B cell (primary cell): ENCODE measurements around the gene ZBTB46.
"Not testable (repeated sequence)": the region's sequence is repeated elsewhere in the genome, so short reads cannot be mapped to it uniquely, and the experiment has no call there.

ENCODE experiments used
- EZH2 ChIP-seq: IDR thresholded peaks from 2 replicates; pipeline ENCODE4 v1.6.1; 2012; ENCODE audit warnings: borderline replicate concordance, low read depth, mild to moderate bottlenecking, moderate library complexity, low read length; ENCODE audit not compliant: insufficient read depth, poor library complexity, severe bottlenecking
- TF ChIP-seq, protein P1 (sequence below): fragments of 200-600 bp; IDR thresholded peaks from one replicate; pipeline ENCODE4 v1.8.0; 2022; ENCODE audit warnings: antibody characterized with exemption, mild to moderate bottlenecking

DNA sequence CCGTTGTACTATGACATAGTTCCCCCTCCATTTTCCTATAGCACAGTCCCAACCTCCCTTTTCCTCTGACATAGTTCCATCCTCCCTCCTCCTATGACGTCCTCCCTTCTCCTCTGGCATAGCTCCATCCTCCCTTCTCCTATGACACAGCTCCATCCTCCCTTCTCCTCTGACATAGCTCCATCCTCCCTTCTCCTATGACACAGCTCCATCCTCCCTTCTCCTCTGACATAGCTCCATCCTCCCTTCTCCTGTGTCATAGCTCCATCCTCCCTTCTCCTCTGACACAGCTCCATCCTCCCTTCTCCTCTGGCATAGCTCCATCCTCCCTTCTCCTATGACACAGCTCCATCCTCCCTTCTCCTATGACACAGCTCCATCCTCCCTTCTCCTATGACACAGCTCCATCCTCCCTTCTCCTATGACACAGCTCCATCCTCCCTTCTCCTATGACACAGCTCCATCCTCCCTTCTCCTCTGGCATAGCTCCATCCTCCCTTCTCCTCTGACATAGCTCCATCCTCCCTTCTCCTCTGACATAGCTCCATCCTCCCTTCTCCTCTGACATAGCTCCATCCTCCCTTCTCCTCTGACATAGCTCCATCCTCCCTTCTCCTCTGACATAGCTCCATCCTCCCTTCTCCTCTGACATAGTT is 108.0 kb downstream of the ZBTB46 start:
- TF ChIP-seq, protein P1, sequence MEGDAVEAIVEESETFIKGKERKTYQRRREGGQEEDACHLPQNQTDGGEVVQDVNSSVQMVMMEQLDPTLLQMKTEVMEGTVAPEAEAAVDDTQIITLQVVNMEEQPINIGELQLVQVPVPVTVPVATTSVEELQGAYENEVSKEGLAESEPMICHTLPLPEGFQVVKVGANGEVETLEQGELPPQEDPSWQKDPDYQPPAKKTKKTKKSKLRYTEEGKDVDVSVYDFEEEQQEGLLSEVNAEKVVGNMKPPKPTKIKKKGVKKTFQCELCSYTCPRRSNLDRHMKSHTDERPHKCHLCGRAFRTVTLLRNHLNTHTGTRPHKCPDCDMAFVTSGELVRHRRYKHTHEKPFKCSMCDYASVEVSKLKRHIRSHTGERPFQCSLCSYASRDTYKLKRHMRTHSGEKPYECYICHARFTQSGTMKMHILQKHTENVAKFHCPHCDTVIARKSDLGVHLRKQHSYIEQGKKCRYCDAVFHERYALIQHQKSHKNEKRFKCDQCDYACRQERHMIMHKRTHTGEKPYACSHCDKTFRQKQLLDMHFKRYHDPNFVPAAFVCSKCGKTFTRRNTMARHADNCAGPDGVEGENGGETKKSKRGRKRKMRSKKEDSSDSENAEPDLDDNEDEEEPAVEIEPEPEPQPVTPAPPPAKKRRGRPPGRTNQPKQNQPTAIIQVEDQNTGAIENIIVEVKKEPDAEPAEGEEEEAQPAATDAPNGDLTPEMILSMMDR, result not testable (repeated sequence)
- not testable (repeated sequence) for TF ChIP-seq EZH2
